Astrocyte (in vitro differentiated cells and primary cell): Measurements from ENCODE around the gene PSORS1C1. TPM values are rescaled to one million over a fixed set of nuclear protein-coding genes. Genes with fewer than 3 reads are reported as not detected.

Experiments used
- DNase-seq: peaks from one replicate; pipeline ENCODE4 v3.0.0-alpha.2; 2010; ENCODE audit warnings: low read depth
- FAIRE-seq: peaks from 2 replicates; lab custom pipeline; 2011; peaks lifted over from hg19 to GRCh38; lab: Jason Lieb, UNC
- H2AFZ ChIP-seq: 2 replicates; pipeline ENCODE4 v1.6.0; 2012; ENCODE audit warnings: low read depth, low read length, inconsistent platforms
- H3K27ac ChIP-seq: 2 replicates; pipeline ENCODE4 v1.5.1; 2011; ENCODE audit warnings: low read depth, low read length, inconsistent platforms
- H3K27me3 ChIP-seq: 2 replicates; pipeline ENCODE4 v1.6.0; 2011; ENCODE audit warnings: low read length, inconsistent platforms; ENCODE audit not compliant: insufficient read depth
- H3K36me3 ChIP-seq: 2 replicates; pipeline ENCODE4 v1.5.1; 2011; ENCODE audit warnings: low read length, inconsistent platforms; ENCODE audit not compliant: insufficient read depth
- H3K4me1 ChIP-seq: 2 replicates; pipeline ENCODE4 v1.5.1; 2011; ENCODE audit warnings: low read length, inconsistent platforms; ENCODE audit not compliant: insufficient read depth
- H3K4me2 ChIP-seq: 2 replicates; pipeline ENCODE4 v1.6.0; 2012; ENCODE audit warnings: low read length, inconsistent platforms
- H3K4me3 ChIP-seq: 2 replicates; pipeline ENCODE4 v1.5.1; 2011; ENCODE audit warnings: low read depth, mild to moderate bottlenecking, low read length, inconsistent platforms; ENCODE audit not compliant: insufficient read depth
- H3K79me2 ChIP-seq: 2 replicates; pipeline ENCODE4 v1.6.0; 2012; ENCODE audit warnings: mild to moderate bottlenecking, low read length, inconsistent platforms; ENCODE audit not compliant: insufficient read depth
- H3K9ac ChIP-seq: 2 replicates; pipeline ENCODE4 v1.6.0; 2012; ENCODE audit warnings: mild to moderate bottlenecking, low read length, inconsistent platforms
- H3K9me3 ChIP-seq: 2 replicates; pipeline ENCODE4 v1.5.1; 2012; ENCODE audit warnings: low read depth, mild to moderate bottlenecking, low read length, inconsistent platforms; ENCODE audit not compliant: insufficient read depth
- H4K20me1 ChIP-seq: 2 replicates; pipeline ENCODE4 v1.6.0; 2012; ENCODE audit warnings: low read length, inconsistent platforms; ENCODE audit not compliant: insufficient read depth
- H3K27ac Mint-ChIP-seq: one replicate; pipeline ENCODE4 v1.8.0; 2021; ENCODE audit warnings: mild to moderate bottlenecking, mixed read lengths; ENCODE audit not compliant: unreplicated experiment
- H3K27me3 Mint-ChIP-seq: one replicate; pipeline ENCODE4 v1.8.0; 2021; ENCODE audit warnings: low read depth, mixed read lengths; ENCODE audit not compliant: unreplicated experiment
- H3K36me3 Mint-ChIP-seq: one replicate; pipeline ENCODE4 v1.8.0; 2021; ENCODE audit warnings: low read depth, mixed read lengths; ENCODE audit not compliant: unreplicated experiment
- H3K4me1 Mint-ChIP-seq: one replicate; pipeline ENCODE4 v1.8.0; 2021; ENCODE audit warnings: low read depth, mixed read lengths; ENCODE audit not compliant: unreplicated experiment
- H3K4me3 Mint-ChIP-seq: one replicate; pipeline ENCODE4 v1.8.0; 2021; ENCODE audit warnings: mild to moderate bottlenecking, moderate library complexity, mixed read lengths; ENCODE audit not compliant: unreplicated experiment
- H3K9me3 Mint-ChIP-seq: one replicate; pipeline ENCODE4 v1.8.0; 2021; ENCODE audit warnings: mild to moderate bottlenecking, mixed read lengths; ENCODE audit not compliant: unreplicated experiment
- CTCF ChIP-seq: IDR thresholded peaks from 2 replicates; pipeline ENCODE4 v1.5.1; 2011; ENCODE audit warnings: low read depth, mild to moderate bottlenecking, inconsistent platforms, low read length, moderate library complexity; ENCODE audit not compliant: insufficient read depth
- EZH2 ChIP-seq: IDR thresholded peaks from 2 replicates; pipeline ENCODE4 v1.6.1; 2012; ENCODE audit warnings: mild to moderate bottlenecking, low read length, inconsistent platforms; ENCODE audit not compliant: insufficient read depth
- total RNA-seq: library from RNA; stranded (reverse); gene quantifications from 2 replicates; pipeline ENCODE4 v1.2.1, GENCODE V29; 2021

Gene PSORS1C1
- total RNA-seq, 1 donor from 2014 or later, result 9.2 TPM

GRCh38 chr6:31092238-31092637 is 22.4 kb upstream of the PSORS1C1 start:
- H3K79me2 ChIP-seq, result no peaks in the 10 kb centered on the region
- H3K4me2 ChIP-seq, result no peak overlapping the region
- Mint-ChIP-seq H3K36me3 (no peaks in the 10 kb centered on the region), H3K27me3 (peaks cover 4% of the 10 kb centered on the region), H3K4me1 (peaks cover 2% of the 10 kb centered on the region), H3K4me3 (no peak overlapping the region), H3K27ac (no peak overlapping the region), H3K9me3 (peaks cover 4% of the 10 kb centered on the region)
- FAIRE-seq (no peak), DNase-seq (no peak)
- no peaks in the 10 kb centered on the region for H3K9me3 ChIP-seq
- no peak overlapping the region for H3K4me3 ChIP-seq
- H4K20me1 ChIP-seq, result no peaks in the 10 kb centered on the region
- H3K27ac ChIP-seq, result no peak overlapping the region
- H3K4me1 ChIP-seq, result peaks cover 2% of the 10 kb centered on the region
- no peaks in the 10 kb centered on the region for H3K27me3 ChIP-seq
- H2AFZ ChIP-seq, result no peak overlapping the region
- H3K9ac ChIP-seq, result no peak overlapping the region
- TF ChIP-seq EZH2 (no peak), CTCF (no peak)
- no peaks in the 10 kb centered on the region for H3K36me3 ChIP-seq

- no peak overlapping the region for H3K27ac Mint-ChIP-seq
- no peak overlapping the region for H3K27ac ChIP-seq
- H3K9me3 ChIP-seq, result no peaks in the 10 kb centered on the region
- no peaks in the 10 kb centered on the region for H3K36me3 ChIP-seq
- peaks cover 3% of the 10 kb centered on the region for H3K4me1 Mint-ChIP-seq
- no peak overlapping the region for H3K4me2 ChIP-seq
- no peak overlapping the region for H3K4me3 ChIP-seq
- H3K36me3 Mint-ChIP-seq, result no peaks in the 10 kb centered on the region
- H3K4me3 Mint-ChIP-seq, result no peak overlapping the region
- DNase-seq, result no peak
- no peaks in the 10 kb centered on the region for H3K4me1 ChIP-seq
- TF ChIP-seq CTCF (no peak), EZH2 (no peak)
- H4K20me1 ChIP-seq, result no peaks in the 10 kb centered on the region
- H3K9me3 Mint-ChIP-seq, result peaks cover 4% of the 10 kb centered on the region
- no peak for FAIRE-seq
- no peaks in the 10 kb centered on the region for H3K79me2 ChIP-seq
- H3K9ac ChIP-seq, result no peak overlapping the region
- H2AFZ ChIP-seq, result no peak overlapping the region
- H3K27me3 Mint-ChIP-seq, result peaks cover 4% of the 10 kb centered on the region
- H3K27me3 ChIP-seq, result no peaks in the 10 kb centered on the region
These were observed 21.7 kb upstream of the PSORS1C1 start for GRCh38 chr6:31092769-31093505.

GRCh38 chr6:31094389-31094881 is 20.2 kb upstream of the PSORS1C1 start:
- H3K27me3 ChIP-seq, result no peaks in the 10 kb centered on the region
- no peak for TF ChIP-seq CTCF
- no peak for TF ChIP-seq EZH2
- H3K4me3 Mint-ChIP-seq, result no peak overlapping the region
- H3K4me1 Mint-ChIP-seq, result peaks cover 3% of the 10 kb centered on the region
- H3K4me3 ChIP-seq, result no peak overlapping the region
- no peak overlapping the region for H3K27ac ChIP-seq
- H3K9me3 Mint-ChIP-seq, result peaks cover 4% of the 10 kb centered on the region
- FAIRE-seq (no peak), DNase-seq (no peak)
- H3K4me2 ChIP-seq, result no peak overlapping the region
- peaks cover 4% of the 10 kb centered on the region for H3K27me3 Mint-ChIP-seq
- no peaks in the 10 kb centered on the region for H3K36me3 ChIP-seq
- H2AFZ ChIP-seq, result no peak overlapping the region
- H3K36me3 Mint-ChIP-seq, result no peaks in the 10 kb centered on the region
- no peaks in the 10 kb centered on the region for H3K4me1 ChIP-seq
- no peaks in the 10 kb centered on the region for H4K20me1 ChIP-seq
- no peaks in the 10 kb centered on the region for H3K9me3 ChIP-seq
- no peak overlapping the region for H3K27ac Mint-ChIP-seq
- H3K79me2 ChIP-seq, result no peaks in the 10 kb centered on the region
- no peak overlapping the region for H3K9ac ChIP-seq
